Measurements from ENCODE around the gene PTPN5. TPM values are rescaled to one million over a fixed set of nuclear protein-coding genes. Genes with fewer than 3 reads are reported as not detected.

PTPN5 gene
- total RNA-seq, 1 donor, result not detected

DNA sequence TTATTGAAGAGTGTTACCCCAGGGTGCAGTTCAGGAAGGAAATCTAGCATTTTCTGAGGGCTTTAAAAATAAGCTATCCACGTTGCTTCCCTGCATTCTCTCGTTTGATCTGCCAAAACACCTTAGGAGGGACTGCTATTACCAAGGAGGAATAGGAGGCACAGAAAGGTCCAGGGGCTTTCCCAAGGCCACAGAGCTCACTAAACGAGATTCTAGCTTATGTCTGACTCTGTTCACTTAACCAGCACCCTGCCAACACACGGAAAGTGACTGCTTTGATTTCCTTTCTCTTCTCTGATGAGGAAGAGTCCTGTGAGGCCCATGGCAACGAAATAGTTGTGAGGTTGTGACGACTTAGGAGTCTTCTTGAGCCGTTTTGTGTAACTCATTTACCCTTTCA lies 3.4 kb upstream of the PTPN5 start:
- TF ChIP-seq, protein P1, sequence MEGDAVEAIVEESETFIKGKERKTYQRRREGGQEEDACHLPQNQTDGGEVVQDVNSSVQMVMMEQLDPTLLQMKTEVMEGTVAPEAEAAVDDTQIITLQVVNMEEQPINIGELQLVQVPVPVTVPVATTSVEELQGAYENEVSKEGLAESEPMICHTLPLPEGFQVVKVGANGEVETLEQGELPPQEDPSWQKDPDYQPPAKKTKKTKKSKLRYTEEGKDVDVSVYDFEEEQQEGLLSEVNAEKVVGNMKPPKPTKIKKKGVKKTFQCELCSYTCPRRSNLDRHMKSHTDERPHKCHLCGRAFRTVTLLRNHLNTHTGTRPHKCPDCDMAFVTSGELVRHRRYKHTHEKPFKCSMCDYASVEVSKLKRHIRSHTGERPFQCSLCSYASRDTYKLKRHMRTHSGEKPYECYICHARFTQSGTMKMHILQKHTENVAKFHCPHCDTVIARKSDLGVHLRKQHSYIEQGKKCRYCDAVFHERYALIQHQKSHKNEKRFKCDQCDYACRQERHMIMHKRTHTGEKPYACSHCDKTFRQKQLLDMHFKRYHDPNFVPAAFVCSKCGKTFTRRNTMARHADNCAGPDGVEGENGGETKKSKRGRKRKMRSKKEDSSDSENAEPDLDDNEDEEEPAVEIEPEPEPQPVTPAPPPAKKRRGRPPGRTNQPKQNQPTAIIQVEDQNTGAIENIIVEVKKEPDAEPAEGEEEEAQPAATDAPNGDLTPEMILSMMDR (IDR thresholded peaks at IDR 0.05; ENCODE audit: extremely low read depth, low read depth, low read length), result no peak
- H3K4me3 ChIP-seq (ENCODE audit: insufficient read depth, low read length), result no peak overlapping the region
- no peaks in the 10 kb centered on the region for H3K9me3 ChIP-seq (ENCODE audit: low read depth, low read length)
- H2AFZ ChIP-seq (ENCODE audit: low read length), result no peak overlapping the region
- H3K79me2 ChIP-seq (ENCODE audit: insufficient read depth, low read length), result no peaks in the 10 kb centered on the region
- H3K4me2 ChIP-seq (ENCODE audit: insufficient read depth, low read length), result no peak overlapping the region
- H3K36me3 ChIP-seq (ENCODE audit: insufficient read depth, low read length), result no peaks in the 10 kb centered on the region
- no peaks in the 10 kb centered on the region for H3K4me1 ChIP-seq (ENCODE audit: insufficient read depth, low read length)
- H3K27me3 ChIP-seq (ENCODE audit: insufficient read depth, low read length), result peaks cover 50% of the 10 kb centered on the region
- DNase-seq (ENCODE audit: insufficient read length, low spot score, missing footprints), result no peak
- no peak overlapping the region for H3K27ac ChIP-seq (ENCODE audit: low read depth, low read length)
- H4K20me1 ChIP-seq (ENCODE audit: insufficient read depth, low read length), result no peaks in the 10 kb centered on the region

DNA sequence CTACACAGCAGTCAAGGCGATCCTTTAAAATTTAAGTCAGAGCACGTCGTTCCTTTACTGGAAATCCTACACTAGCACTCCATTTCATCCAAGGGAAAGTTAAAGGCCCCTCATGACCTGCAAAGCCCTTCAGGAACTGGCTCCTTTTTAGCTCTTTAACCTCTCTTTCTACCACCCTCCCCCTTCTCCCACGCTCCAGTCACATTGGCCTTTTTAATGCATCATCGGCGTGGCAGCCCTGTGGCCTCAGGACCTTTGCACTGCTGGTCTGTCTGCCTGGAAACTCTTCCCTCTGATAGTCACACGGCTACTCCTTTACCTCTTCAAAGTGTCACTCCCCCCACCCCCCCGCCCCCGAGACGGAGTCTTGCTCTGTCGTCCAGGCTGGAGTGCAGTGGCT lies 1.2 kb upstream of the PTPN5 start:
- DNase-seq (ENCODE audit: insufficient read length, low spot score, missing footprints), result peak; percentile 25
- Histone ChIP-seq H3K79me2 (ENCODE audit: insufficient read depth, low read length) (no peaks in the 10 kb centered on the region), H3K27me3 (ENCODE audit: insufficient read depth, low read length) (peaks cover 62% of the 10 kb centered on the region), H3K4me2 (ENCODE audit: insufficient read depth, low read length) (no peak overlapping the region), H3K27ac (ENCODE audit: low read depth, low read length) (no peak overlapping the region), H4K20me1 (ENCODE audit: insufficient read depth, low read length) (no peaks in the 10 kb centered on the region), H3K36me3 (ENCODE audit: insufficient read depth, low read length) (no peaks in the 10 kb centered on the region), H3K9me3 (ENCODE audit: low read depth, low read length) (no peaks in the 10 kb centered on the region), H3K4me3 (ENCODE audit: insufficient read depth, low read length) (no peak overlapping the region), H3K4me1 (ENCODE audit: insufficient read depth, low read length) (no peaks in the 10 kb centered on the region), H2AFZ (ENCODE audit: low read length) (no peak overlapping the region)
- TF ChIP-seq, protein P1 (IDR thresholded peaks at IDR 0.05; ENCODE audit: extremely low read depth, low read depth, low read length), result no peak

DNA sequence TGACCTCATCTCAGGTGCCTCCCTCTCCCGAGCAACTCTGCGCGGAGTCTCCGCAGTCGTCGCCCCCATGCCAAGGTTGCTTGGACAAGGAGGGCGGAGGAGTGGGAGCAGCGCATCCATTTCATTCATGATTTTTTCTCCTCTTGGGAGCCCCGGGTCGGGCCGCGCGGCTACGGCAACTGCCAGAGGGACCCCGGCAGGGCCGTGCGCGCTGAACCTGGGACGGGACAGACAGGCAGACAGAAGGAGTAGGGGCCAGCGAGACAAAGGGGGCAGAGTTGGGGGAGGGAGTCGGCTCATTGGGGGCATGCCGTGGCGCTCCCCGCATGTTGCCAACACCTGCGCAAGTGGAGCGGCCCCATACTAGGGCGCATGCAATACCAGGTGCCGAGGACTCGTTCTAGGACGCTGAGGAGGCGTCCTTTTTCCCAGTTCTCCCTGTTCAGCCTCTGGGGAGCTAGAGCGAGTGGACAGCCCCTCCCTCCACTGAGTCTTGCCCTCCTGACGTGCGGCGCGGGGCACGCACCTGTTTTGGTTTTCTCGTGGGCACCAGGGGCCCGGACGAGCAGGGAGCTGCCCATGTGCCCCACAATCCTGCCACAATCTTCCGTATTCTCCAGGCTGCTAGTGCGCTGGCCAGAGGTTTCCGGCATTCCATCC lies 501 bp upstream of the PTPN5 start:
- Histone ChIP-seq H3K4me2 (ENCODE audit: insufficient read depth, low read length) (no peak overlapping the region), H4K20me1 (ENCODE audit: insufficient read depth, low read length) (no peaks in the 10 kb centered on the region), H3K9me3 (ENCODE audit: low read depth, low read length) (no peaks in the 10 kb centered on the region), H3K79me2 (ENCODE audit: insufficient read depth, low read length) (no peaks in the 10 kb centered on the region), H3K4me3 (ENCODE audit: insufficient read depth, low read length) (no peak overlapping the region), H3K27me3 (ENCODE audit: insufficient read depth, low read length) (peaks cover 65% of the 10 kb centered on the region), H2AFZ (ENCODE audit: low read length) (no peak overlapping the region), H3K36me3 (ENCODE audit: insufficient read depth, low read length) (no peaks in the 10 kb centered on the region), H3K4me1 (ENCODE audit: insufficient read depth, low read length) (no peaks in the 10 kb centered on the region), H3K27ac (ENCODE audit: low read depth, low read length) (no peak overlapping the region)
- TF ChIP-seq, protein P1 (IDR thresholded peaks at IDR 0.05; ENCODE audit: extremely low read depth, low read depth, low read length), result no peak
- DNase-seq (ENCODE audit: insufficient read length, low spot score, missing footprints), result peak; percentile 56

DNA sequence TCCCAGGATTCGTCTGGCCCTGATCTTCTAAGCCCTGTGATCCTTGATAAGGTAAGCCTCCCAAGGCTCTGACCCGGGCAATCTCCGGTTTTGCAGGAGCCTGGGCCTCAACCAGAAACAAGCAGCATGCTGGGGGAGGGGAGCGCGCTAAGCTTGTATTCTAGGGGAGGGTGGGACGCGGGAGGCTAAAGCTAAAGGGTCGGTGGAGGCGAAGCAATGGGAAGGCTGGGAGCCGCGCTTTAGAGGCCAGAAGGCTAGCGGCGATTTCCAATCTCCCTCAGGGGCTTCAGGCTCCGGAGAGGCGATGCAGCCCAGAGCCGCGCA lies 753 bp downstream of the PTPN5 start:
- Histone ChIP-seq H3K27me3 (ENCODE audit: insufficient read depth, low read length) (peaks cover 65% of the 10 kb centered on the region), H3K36me3 (ENCODE audit: insufficient read depth, low read length) (no peaks in the 10 kb centered on the region), H3K4me1 (ENCODE audit: insufficient read depth, low read length) (no peaks in the 10 kb centered on the region), H4K20me1 (ENCODE audit: insufficient read depth, low read length) (no peaks in the 10 kb centered on the region), H2AFZ (ENCODE audit: low read length) (no peak overlapping the region), H3K79me2 (ENCODE audit: insufficient read depth, low read length) (no peaks in the 10 kb centered on the region), H3K4me2 (ENCODE audit: insufficient read depth, low read length) (no peak overlapping the region), H3K4me3 (ENCODE audit: insufficient read depth, low read length) (no peak overlapping the region), H3K9me3 (ENCODE audit: low read depth, low read length) (no peaks in the 10 kb centered on the region), H3K27ac (ENCODE audit: low read depth, low read length) (no peak overlapping the region)
- TF ChIP-seq, protein P1 (IDR thresholded peaks at IDR 0.05; ENCODE audit: extremely low read depth, low read depth, low read length), result no peak
- peak; percentile 63 for DNase-seq (ENCODE audit: insufficient read length, low spot score, missing footprints)

All from osteoblast (primary cell).